SK-MEL-5 (cell line): Measurements from ENCODE around the gene ARMH4. TPM values are rescaled to one million over a fixed set of nuclear protein-coding genes. Genes with fewer than 3 reads are reported as not detected.

Source experiments
- DNase-seq: peaks from one replicate; pipeline ENCODE4 v3.0.0-alpha.2; 2016; ENCODE audit warnings: low read depth, low spot score
- in situ Hi-C: cut with HindIII; loops from 2 replicates; pipeline ENCODE4 v1.10.0; 2016; ENCODE audit warnings: low sequenced_read_pairs, high pct_unique_total_duplicates, low pct_unique_long_range_greater_than_20kb
- small RNA-seq, 2 experiments: library from RNA; depleted of rRNA; stranded (forward); fragments of <200 nt; gene quantifications; one replicate each; pipeline ENCODE3, GENCODE V24; 2014
- total RNA-seq: library from RNA; depleted of rRNA; stranded (reverse); fragments of >200 nt; shearing (Covaris generic); gene quantifications from 2 replicates; pipeline ENCODE4 v1.2.3, GENCODE V29; 2014; rRNA removed

ARMH4 gene
- total RNA-seq, 1 experiment from 2014 or later: 3.1 TPM

DNA sequence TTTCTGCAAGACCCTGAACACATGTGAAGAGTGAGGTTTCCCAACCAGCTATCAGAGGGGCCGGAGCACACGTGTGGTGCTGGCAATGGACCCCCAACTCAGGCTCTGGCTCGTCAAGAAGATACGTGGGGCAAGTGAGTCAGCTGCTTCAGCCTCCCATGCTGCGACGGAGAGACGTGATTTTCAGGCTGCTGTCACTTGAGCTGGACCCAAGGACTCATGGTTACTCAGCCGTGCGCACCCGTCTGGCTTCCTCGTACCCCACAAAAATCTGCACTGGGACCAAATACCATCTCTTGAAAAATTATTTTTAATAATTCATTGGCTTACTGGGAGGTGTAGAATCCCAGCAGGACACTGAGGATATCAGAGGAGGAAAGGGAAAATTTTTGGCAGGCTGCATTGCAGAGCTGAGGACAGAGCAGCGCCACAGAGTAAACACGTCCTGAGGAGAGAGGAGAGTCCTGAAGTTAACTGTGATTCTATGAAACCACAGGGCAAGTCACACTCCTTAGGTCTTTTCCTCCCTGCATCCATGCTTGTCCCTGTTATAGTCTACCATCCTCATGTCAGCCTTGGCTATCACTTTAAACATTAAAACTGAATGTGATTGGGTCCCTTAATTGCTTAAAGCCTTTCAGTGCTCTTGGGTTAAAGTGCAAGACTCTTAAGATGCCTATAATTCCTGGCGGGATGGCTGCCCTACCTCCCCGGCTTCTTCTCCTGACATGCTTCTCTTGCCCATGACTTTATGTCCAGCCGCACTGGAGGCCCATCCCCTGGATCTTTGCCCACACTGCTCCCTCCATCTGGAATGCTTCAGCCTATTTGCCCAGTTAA lies 190.8 kb downstream of the ARMH4 start:
- no peak for DNase-seq
- in situ Hi-C loops: no loop called here

DNA sequence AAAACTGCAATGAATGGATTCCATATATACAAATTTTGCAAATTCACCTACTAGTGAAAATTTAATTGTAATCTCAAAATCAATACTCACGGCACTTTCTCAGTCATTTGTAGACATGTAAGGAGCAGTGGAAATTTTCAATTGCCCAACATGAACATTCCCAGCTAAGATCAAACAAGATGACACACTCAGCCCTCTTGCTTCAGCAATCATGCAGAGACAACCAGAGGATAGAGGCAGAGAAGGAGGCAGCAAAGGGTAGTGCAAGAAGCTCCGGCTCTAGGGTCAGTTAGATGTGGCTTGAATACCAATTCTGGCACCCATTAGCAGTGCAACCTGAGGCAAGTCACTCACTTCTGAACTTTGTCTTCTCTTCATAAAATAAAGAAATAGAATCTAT lies 194.6 kb downstream of the ARMH4 start:
- DNase-seq: no peak
- in situ Hi-C loops: no loop called here

Small RNA genes lying within 50 kb of the gene (small RNA-seq; reads per million reads assigned to genes)
- gene RN7SL598P: 0 to 0.10 reads per million in 2 experiments

Other genes with a start within 250 kb of the ARMH4 start
- 72.9 and 79.4 TPM in 2 replicates for gene ACTR10, start 47.9 kb upstream of the ARMH4 start, total RNA-seq
- gene PSMA3, start 92.6 kb upstream of the ARMH4 start, total RNA-seq: 72.4 and 84.7 TPM in 2 replicates
- 4.1 and 4.9 TPM in 2 replicates for gene ARID4A, start 146.3 kb upstream of the ARMH4 start, total RNA-seq
- gene TOMM20L, start 243.7 kb upstream of the ARMH4 start, total RNA-seq: not detected in 2 replicates